ENCODE data around the gene DDX25.

The DDX25 gene

GRCh38 chr11:125959931-125960330 is 55.6 kb downstream of the DDX25 start:
- Histone ChIP-seq H3K4me2 (ENCODE audit: low read length) (no peak overlapping the region), H3K9me3 (ENCODE audit: insufficient read depth, low read depth, low read length) (no peaks in the 10 kb centered on the region), H3K79me2 (ENCODE audit: control insufficient read depth, insufficient read depth, low read length, poor library complexity) (no peaks in the 10 kb centered on the region), H4K8ac (ENCODE audit: low read depth, low read length) (no peak overlapping the region), H4K12ac (ENCODE audit: low read depth, low read length) (no peak overlapping the region), H3K18ac (ENCODE audit: low read length) (no peak overlapping the region), H2AK5ac (ENCODE audit: low read length) (no peak overlapping the region), H2BK120ac (ENCODE audit: insufficient read depth, low read length, poor library complexity) (no peak overlapping the region), H2AFZ (ENCODE audit: insufficient read depth, low read length, poor library complexity) (no peak overlapping the region), H3K4me1 (ENCODE audit: control insufficient read depth in 1 of 2, insufficient read depth in 2 of 2, low read length in 2 of 2) (peaks cover 3 to 15% of the 10 kb centered on the region in 2 experiments), H2BK5ac (ENCODE audit: low read depth, low read length, poor library complexity) (no peak overlapping the region), H2BK12ac (ENCODE audit: low read length) (no peak overlapping the region), H3K79me1 (ENCODE audit: low read length) (peaks cover 2% of the 10 kb centered on the region), H3K14ac (ENCODE audit: low read length) (no peak overlapping the region), H3K9ac (ENCODE audit: low read length) (no peak overlapping the region), H3K27me3 (ENCODE audit: insufficient read depth, low read length) (no peaks in the 10 kb centered on the region), H3K4ac (ENCODE audit: low read depth, low read length) (no peak overlapping the region), H3K23ac (ENCODE audit: low read length) (no peak overlapping the region), H3K36me3 (ENCODE audit: control insufficient read depth in 1 of 2, insufficient read depth in 2 of 2, low read length in 2 of 2) (peaks cover 36 to 42% of the 10 kb centered on the region in 2 experiments), H3K27ac (ENCODE audit: low read depth, low read length) (no peak overlapping the region), H3K4me3 (ENCODE audit: low read depth, low read length) (no peak overlapping the region), H4K91ac (ENCODE audit: low read depth, low read length) (no peak overlapping the region)
- DNase-seq = no peak
- no CpG with 5 or more reads among the region's 10 CpGs for WGBS (ENCODE audit: extremely low coverage, insufficient coverage, insufficient read length)

GRCh38 chr11:125960771-125961170 is 56.5 kb downstream of the DDX25 start:
- no peak overlapping the region for H3K18ac ChIP-seq (ENCODE audit: low read length)
- H2BK5ac ChIP-seq (ENCODE audit: low read depth, low read length, poor library complexity) = no peak overlapping the region
- no peak for DNase-seq
- H3K23ac ChIP-seq (ENCODE audit: low read length) = no peak overlapping the region
- no CpG with 5 or more reads among the region's 6 CpGs for WGBS (ENCODE audit: extremely low coverage, insufficient coverage, insufficient read length)
- H3K27ac ChIP-seq (ENCODE audit: low read depth, low read length) = no peak overlapping the region
- H2AK5ac ChIP-seq (ENCODE audit: low read length) = no peak overlapping the region
- no peak overlapping the region for H3K4me2 ChIP-seq (ENCODE audit: low read length)
- no peak overlapping the region for H4K12ac ChIP-seq (ENCODE audit: low read depth, low read length)
- peaks cover 5% of the 10 kb centered on the region for H3K79me1 ChIP-seq (ENCODE audit: low read length)
- H2AFZ ChIP-seq (ENCODE audit: insufficient read depth, low read length, poor library complexity) = no peak overlapping the region
- H2BK120ac ChIP-seq (ENCODE audit: insufficient read depth, low read length, poor library complexity) = no peak overlapping the region
- H3K4me3 ChIP-seq (ENCODE audit: low read depth, low read length) = no peak overlapping the region
- no peak overlapping the region for H3K9ac ChIP-seq (ENCODE audit: low read length)
- H4K91ac ChIP-seq (ENCODE audit: low read depth, low read length) = no peak overlapping the region
- peaks cover 5 to 18% of the 10 kb centered on the region in 2 experiments for H3K4me1 ChIP-seq (ENCODE audit: control insufficient read depth in 1 of 2, insufficient read depth in 2 of 2, low read length in 2 of 2)
- no peaks in the 10 kb centered on the region for H3K27me3 ChIP-seq (ENCODE audit: insufficient read depth, low read length)
- no peak overlapping the region for H4K8ac ChIP-seq (ENCODE audit: low read depth, low read length)
- H3K4ac ChIP-seq (ENCODE audit: low read depth, low read length) = no peak overlapping the region
- no peaks in the 10 kb centered on the region for H3K79me2 ChIP-seq (ENCODE audit: control insufficient read depth, insufficient read depth, low read length, poor library complexity)
- no peak overlapping the region for H2BK12ac ChIP-seq (ENCODE audit: low read length)
- H3K9me3 ChIP-seq (ENCODE audit: insufficient read depth, low read depth, low read length) = no peaks in the 10 kb centered on the region
- no peak overlapping the region for H3K14ac ChIP-seq (ENCODE audit: low read length)
- peaks cover 28 to 34% of the 10 kb centered on the region in 2 experiments for H3K36me3 ChIP-seq (ENCODE audit: control insufficient read depth in 1 of 2, insufficient read depth in 2 of 2, low read length in 2 of 2)

- Histone ChIP-seq H3K27me3 (ENCODE audit: insufficient read depth, low read length) (no peaks in the 10 kb centered on the region), H3K9me3 (ENCODE audit: insufficient read depth, low read depth, low read length) (no peaks in the 10 kb centered on the region), H2BK5ac (ENCODE audit: low read depth, low read length, poor library complexity) (no peak overlapping the region), H3K14ac (ENCODE audit: low read length) (no peak overlapping the region), H3K36me3 (ENCODE audit: control insufficient read depth in 1 of 2, insufficient read depth in 2 of 2, low read length in 2 of 2) (peaks cover 4 to 11% of the 10 kb centered on the region in 2 experiments), H3K4ac (ENCODE audit: low read depth, low read length) (no peak overlapping the region), H3K79me1 (ENCODE audit: low read length) (peaks cover 7% of the 10 kb centered on the region), H3K27ac (ENCODE audit: low read depth, low read length) (no peak overlapping the region), H3K4me2 (ENCODE audit: low read length) (no peak overlapping the region), H4K12ac (ENCODE audit: low read depth, low read length) (no peak overlapping the region), H3K4me1 (ENCODE audit: control insufficient read depth in 1 of 2, insufficient read depth in 2 of 2, low read length in 2 of 2) (peaks cover 5 to 11% of the 10 kb centered on the region in 2 experiments), H3K18ac (ENCODE audit: low read length) (no peak overlapping the region), H4K8ac (ENCODE audit: low read depth, low read length) (no peak overlapping the region), H3K79me2 (ENCODE audit: control insufficient read depth, insufficient read depth, low read length, poor library complexity) (no peaks in the 10 kb centered on the region), H2AK5ac (ENCODE audit: low read length) (no peak overlapping the region), H3K4me3 (ENCODE audit: low read depth, low read length) (no peak overlapping the region), H2AFZ (ENCODE audit: insufficient read depth, low read length, poor library complexity) (no peak overlapping the region), H2BK12ac (ENCODE audit: low read length) (no peak overlapping the region), H2BK120ac (ENCODE audit: insufficient read depth, low read length, poor library complexity) (no peak overlapping the region), H3K23ac (ENCODE audit: low read length) (no peak overlapping the region), H4K91ac (ENCODE audit: low read depth, low read length) (no peak overlapping the region), H3K9ac (ENCODE audit: low read length) (no peak overlapping the region)
- no peak for DNase-seq
- no CpG with 5 or more reads among the region's 4 CpGs for WGBS (ENCODE audit: extremely low coverage, insufficient coverage, insufficient read length)
These were observed 63.2 kb downstream of the DDX25 start for GRCh38 chr11:125967515-125967914.

- H2BK120ac ChIP-seq (ENCODE audit: insufficient read depth, low read length, poor library complexity) = no peak overlapping the region
- H3K18ac ChIP-seq (ENCODE audit: low read length) = no peak overlapping the region
- H3K4me2 ChIP-seq (ENCODE audit: low read length) = no peak overlapping the region
- DNase-seq = no peak
- no peak overlapping the region for H4K91ac ChIP-seq (ENCODE audit: low read depth, low read length)
- no peak overlapping the region for H3K14ac ChIP-seq (ENCODE audit: low read length)
- no peaks in the 10 kb centered on the region for H3K9me3 ChIP-seq (ENCODE audit: insufficient read depth, low read depth, low read length)
- no peak overlapping the region for H2BK5ac ChIP-seq (ENCODE audit: low read depth, low read length, poor library complexity)
- no peak overlapping the region for H3K23ac ChIP-seq (ENCODE audit: low read length)
- H3K27ac ChIP-seq (ENCODE audit: low read depth, low read length) = no peak overlapping the region
- H3K79me2 ChIP-seq (ENCODE audit: control insufficient read depth, insufficient read depth, low read length, poor library complexity) = no peaks in the 10 kb centered on the region
- no peak overlapping the region for H2AFZ ChIP-seq (ENCODE audit: insufficient read depth, low read length, poor library complexity)
- peak overlapping the region; percentile 40 for H2BK12ac ChIP-seq (ENCODE audit: low read length)
- no CpG with 5 or more reads among the region's 7 CpGs for WGBS (ENCODE audit: extremely low coverage, insufficient coverage, insufficient read length)
- peaks cover 7% of the 10 kb centered on the region for H3K79me1 ChIP-seq (ENCODE audit: low read length)
- no peak overlapping the region for H3K4ac ChIP-seq (ENCODE audit: low read depth, low read length)
- no peak overlapping the region for H4K8ac ChIP-seq (ENCODE audit: low read depth, low read length)
- no peaks in the 10 kb centered on the region for H3K27me3 ChIP-seq (ENCODE audit: insufficient read depth, low read length)
- H3K4me1 ChIP-seq (ENCODE audit: control insufficient read depth in 1 of 2, insufficient read depth in 2 of 2, low read length in 2 of 2) = peaks cover 5 to 11% of the 10 kb centered on the region in 2 experiments
- peaks cover 4 to 13% of the 10 kb centered on the region in 2 experiments for H3K36me3 ChIP-seq (ENCODE audit: control insufficient read depth in 1 of 2, insufficient read depth in 2 of 2, low read length in 2 of 2)
- H3K9ac ChIP-seq (ENCODE audit: low read length) = no peak overlapping the region
- H3K4me3 ChIP-seq (ENCODE audit: low read depth, low read length) = no peak overlapping the region
- H4K12ac ChIP-seq (ENCODE audit: low read depth, low read length) = no peak overlapping the region
- no peak overlapping the region for H2AK5ac ChIP-seq (ENCODE audit: low read length)
These were observed 64.0 kb downstream of the DDX25 start for GRCh38 chr11:125968354-125968753.

All from trophoblast cell (in vitro differentiated cells and primary cell).